Left colon (tissue), 2 donors: ENCODE data around the gene PGBD2. TPM values are rescaled to one million over a fixed set of nuclear protein-coding genes. Genes with fewer than 3 reads are reported as not detected.
A peak's percentile ranks its signal among the peaks of the same experiment; 100 is the strongest.
"Not testable (repeated sequence)": the region's sequence is repeated elsewhere in the genome, so short reads cannot be mapped to it uniquely, and the experiment has no call there.

Experiments used
- ATAC-seq: fragments of 200-7000 bp; cut with Tn5 transposase; one replicate; pipeline ENCODE4 v1.9.1; 2020; ENCODE audit warnings: mild to moderate bottlenecking, moderate library complexity
- DNase-seq, 2 donors: peaks; one replicate each; pipeline ENCODE4 v3.0.0-alpha.2; 2020
- intact Hi-C, 2 donors: fragments of 100-400 bp; cut with DNase I in 1 of 2; cut with micrococcal nuclease in 1 of 2; formaldehyde crosslinking; loops; one replicate each; pipeline versions ENCODE4 v1.11.2 to v1.14.0; 2022; cut with DNase I, micrococcal nuclease
- total RNA-seq, 2 donors: library from RNA; stranded (reverse); fragmentation: NEBNext Ultra II Directional; extraction: Animal tissue kit (Norgen Biotek cat#: 25700); gene quantifications; one replicate each; pipeline ENCODE4 v1.2.1, GENCODE V29; 2021
- donor health status: DM: no; HTN: no; CAD: no.
- donor health status: DM: yes; HTN: yes; CAD: no.

Gene PGBD2
- total RNA-seq, 2 donors from 2014 or later = 7.5 to 9.2 TPM

DNA sequence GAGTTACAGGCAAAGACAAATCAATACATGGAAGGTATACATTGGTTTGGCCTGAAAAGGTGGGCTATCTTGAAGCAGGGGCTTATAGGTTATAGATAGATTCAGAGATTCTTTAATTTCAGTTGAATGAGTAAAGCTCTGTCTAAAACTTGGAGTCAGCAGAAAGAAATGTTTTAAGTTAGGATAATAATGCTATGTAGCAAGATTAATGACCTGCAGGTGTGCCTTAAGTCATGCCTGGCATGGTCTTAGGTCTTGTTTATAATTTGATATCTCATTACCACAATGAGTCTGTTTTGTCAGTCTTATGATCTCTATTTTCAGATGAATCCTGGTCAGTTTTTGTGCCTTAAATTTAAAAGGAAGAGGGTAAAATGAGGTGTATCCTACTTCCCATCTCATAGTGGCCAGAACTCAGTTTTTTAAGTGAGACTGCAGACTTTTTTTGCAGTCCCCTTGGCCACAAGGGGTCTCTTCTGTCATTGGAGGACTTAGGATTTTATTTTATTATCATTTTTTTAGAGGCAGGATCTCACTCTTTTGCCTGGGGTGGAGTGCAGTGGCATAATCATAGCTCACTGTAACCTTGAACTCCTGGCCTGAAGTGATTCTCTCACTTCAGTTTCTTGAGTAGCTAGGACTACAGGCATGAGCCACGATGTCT, 21.3 kb upstream of the PGBD2 start:
- no peak for ATAC-seq
- intact Hi-C loops = no loop called here
- no peak for DNase-seq

DNA sequence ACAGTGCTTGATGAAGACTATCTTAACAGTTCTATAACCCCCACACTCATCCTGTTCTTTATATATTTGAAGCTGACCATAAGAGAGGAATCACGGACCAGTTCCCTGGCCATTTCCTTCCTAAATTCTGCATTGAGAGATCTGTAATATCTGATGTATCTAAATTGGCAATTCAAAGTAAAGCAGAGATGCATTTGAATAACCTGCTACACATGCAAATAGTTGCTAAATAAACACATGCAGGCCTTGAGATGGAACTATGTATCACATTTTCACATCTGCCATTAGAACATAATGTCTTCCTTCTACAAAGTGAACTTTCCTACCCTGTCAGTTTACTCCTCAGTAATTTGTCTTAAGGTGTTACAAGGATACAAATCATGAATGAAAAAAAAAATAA, 20.4 kb upstream of the PGBD2 start:
- DNase-seq (no peak), ATAC-seq (no peak)
- intact Hi-C loops = no loop called here

DNA sequence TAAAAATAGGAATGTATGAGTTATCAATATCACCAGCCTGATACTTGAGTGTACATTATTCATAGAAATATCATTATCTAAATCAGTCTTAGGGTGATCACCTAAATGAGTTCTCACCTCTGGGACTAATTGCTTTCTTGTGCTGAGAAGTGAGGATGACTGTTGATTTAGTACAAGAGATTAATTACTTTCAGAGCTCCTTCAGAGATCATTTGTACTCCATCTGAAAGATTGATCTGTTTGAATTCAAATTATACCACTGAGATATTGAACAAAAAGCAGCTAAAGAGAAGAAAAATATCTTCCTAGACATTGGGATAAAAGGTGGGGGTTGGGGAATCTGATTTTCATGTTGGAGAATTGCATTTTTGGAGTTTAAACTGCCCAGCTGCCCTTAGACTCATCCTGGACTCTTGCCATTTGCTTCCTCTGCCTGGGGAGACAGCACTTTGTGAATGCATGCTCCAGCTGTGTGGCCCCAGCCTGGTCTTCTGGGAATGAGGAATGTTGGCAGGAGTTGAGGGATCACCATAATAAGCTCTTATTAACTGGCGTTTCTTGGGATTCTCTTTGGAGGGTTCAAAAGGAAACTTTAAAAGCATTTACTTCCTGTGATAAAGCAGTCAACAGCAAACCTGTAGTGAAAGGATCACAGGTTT, 19.7 kb upstream of the PGBD2 start:
- ATAC-seq = no peak
- intact Hi-C loops = no loop called here
- no peak for DNase-seq

DNA sequence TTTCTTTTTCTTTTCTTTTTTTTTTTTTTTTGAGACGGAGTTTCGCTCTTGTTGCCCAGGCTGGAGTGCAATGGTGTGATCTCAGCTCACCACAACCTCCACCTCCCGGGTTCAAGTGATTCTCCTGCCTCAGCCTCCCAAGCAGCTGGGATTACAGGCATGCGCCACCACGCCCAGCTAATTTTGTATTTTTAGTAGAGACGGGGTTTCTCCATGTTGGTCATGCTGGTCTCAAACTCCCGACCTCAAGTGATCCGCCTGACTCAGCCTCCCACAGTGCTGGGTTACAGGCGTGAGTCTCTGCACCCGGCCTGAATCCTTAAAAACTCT, 16.2 kb upstream of the PGBD2 start:
- ATAC-seq, intact Hi-C loops, DNase-seq: not testable (repeated sequence)

DNA sequence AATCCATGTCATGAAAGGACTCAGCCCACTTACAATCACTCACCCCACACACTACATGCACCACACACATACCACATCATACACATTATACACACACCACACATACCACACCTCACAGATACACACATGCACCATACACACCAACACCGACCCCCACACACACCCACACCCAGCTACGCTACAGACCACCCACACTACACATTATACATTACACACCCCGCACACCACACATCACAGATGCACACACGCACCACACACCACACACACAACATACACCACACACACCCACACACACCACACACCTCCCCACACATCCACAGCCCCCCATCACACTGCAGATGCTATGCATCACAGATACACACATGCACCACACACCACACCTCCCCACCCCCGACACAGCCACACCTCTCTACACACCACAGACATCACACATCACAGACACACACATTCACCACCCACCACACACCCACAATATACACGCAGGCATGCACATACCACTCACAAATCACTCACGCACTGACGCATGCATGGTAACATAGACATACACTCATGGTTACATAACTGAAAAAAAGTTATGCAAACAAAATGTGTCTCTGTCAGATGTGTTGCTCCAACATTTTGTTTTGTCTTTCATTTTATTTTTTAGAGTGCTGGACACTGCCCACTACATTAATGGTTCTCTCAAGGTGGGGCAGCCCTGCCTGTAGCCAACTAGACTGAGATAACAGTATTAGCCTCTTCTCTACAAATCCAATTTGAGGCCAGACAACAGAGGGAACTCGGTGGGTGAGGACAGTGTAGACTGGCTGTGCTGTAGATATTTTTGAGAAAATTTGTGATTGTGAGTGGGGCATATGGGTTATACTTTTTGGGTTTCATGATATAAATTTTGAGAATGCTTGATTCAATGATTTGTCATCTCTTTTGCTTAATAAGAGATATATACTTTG, 15.2 kb upstream of the PGBD2 start:
- intact Hi-C loops = no loop called here
- no peak for DNase-seq
- no peak for ATAC-seq

DNA sequence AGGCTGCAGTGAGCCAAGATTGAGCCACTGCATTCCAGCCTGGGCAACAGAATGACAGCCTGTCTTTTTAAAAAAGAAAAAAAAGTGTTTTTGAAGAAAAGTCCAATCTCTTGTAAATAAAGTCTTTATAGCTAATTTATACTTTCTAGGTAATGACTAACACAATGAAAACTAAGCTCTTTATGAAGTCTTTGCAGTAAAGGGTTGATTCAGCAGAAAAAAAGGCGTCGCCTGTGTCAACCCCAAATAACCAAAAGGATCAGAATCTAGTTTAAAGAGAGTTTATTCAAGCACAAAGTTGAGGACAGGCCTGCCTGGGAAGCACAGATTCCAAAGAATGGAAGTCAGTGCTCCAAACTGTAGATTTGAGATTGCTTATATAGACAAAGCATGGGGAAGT, 14.3 kb upstream of the PGBD2 start:
- no peak for ATAC-seq
- DNase-seq = no peak
- intact Hi-C loops = no loop called here

DNA sequence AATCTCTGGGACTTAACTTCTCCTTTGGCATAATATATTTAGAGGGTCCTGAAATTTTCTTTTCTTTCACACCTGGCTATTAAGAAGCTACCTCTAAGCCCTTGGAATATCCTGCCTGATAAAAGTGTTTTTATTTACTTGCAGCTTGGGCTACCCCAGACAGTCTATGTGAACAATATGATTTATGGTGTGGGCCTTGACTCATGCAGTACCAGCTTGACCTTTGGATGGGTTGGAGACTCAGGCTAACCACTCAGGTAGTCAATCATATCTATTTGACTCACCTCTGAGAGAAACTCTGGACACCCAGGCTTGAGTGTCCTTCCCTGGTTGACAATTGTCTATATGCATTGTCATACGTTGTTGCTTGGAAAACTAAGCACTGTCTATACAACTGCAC, 13.4 kb upstream of the PGBD2 start:
- ATAC-seq (peak; percentile 85), DNase-seq (no peak)
- intact Hi-C loops = no loop called here

DNA sequence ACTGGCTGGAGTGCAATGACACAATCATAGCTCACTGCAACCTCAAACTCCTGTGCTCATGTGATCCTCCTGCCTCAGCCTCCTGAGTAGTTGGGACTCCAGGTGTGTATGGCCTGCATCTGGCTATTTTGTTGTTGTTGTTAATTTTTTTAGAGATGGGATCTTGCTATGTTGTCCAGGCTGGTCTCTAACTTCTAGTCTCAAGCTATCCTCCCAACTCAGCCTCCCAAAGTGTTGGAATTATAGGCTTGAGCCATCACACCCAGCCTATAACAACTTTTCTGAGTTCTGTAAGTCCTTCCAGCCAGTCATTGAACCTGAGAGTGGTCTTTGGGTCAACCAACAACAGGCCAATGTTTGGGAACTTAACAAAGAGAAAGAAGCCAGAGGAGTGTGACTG, 11.2 kb upstream of the PGBD2 start:
- ATAC-seq = no peak

DNA sequence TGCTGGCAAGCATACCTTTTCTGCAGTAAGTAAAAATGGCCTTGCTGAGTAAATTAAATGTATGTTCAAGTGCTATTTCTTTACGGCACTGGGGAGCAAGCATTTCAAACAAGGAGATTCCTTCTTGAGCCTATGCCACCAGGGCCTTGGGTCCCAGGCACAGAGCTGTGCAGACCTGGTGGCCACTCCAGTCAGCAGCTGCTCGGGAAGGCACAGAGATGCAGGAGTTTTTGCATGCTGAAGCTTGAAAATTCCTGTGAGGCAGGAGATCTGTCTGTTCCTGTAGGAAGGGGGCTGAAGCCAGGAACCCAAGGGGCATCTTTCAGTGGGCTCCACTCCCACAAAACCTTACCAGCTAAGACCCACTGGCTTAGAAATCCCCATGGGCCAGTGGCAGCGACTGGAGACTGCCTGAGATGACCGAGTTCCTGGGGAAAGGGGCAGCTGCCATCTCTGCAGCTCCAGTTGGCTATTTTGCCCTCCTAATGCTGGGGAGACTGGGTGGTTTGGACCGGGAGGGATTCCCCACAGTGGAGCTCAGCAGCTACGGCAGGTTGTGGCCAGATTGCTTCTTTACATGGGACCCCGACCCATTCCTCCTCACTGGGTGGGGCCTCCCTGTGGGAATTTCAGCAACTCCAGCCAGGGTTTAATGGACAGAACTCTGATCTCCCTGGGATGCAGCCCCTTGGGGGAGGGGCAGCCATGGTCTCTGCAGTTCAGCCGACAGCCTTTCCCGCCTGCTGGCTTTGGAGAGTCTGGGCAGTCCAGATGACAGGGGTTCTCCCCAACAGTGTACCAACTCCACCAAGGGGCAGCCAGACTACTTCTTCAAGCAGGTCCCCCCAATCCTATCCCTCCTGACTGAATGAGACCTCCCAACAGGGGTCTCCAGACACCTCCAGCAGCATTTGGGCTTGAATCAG, 8.4 kb upstream of the PGBD2 start:
- intact Hi-C loops = no loop called here
- no peak for ATAC-seq

More for the DNA sequence above, 11.2 kb upstream of the PGBD2 start:
- no peak for DNase-seq
- intact Hi-C loops = no loop called here

DNA sequence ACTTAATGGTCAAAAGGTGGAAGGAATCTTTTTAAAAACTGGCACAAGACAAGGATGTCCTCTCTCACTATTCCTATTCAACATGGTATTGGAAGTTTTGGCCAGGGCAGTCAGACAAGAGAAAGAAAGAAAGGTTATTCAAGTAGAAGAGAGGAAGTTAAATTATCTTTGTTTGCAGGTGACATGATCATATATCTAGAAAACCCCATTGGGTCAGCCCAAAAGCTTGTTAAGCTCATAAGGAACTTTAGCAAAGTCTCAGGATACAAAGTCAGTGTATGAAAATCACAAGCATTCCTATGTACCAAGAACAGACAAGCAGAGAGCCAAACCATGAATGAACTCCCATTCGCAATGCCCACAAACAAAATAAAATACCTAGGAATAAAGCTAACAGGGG, 5.4 kb upstream of the PGBD2 start:
- DNase-seq (no peak), ATAC-seq (no peak)
- intact Hi-C loops = no loop called here

More for the DNA sequence above, 8.4 kb upstream of the PGBD2 start:
- DNase-seq = no peak

DNA sequence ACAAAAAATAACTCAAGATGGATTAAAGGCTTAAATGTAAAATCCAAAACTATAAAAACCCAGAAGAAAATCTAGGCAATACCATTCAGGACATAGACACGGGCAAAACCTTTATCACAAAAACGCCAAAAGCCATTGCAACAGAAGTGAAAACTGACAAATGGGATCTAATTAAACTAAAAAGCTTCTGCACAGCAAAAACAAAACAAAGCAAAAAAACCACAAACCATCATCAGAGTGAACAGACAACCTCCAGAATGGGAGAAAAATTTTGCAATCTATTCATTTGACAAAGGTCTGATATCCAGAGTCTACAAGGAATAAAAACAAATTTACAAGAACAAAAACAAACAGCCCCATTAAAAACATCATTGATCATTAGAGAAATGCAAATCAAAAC, 4.5 kb upstream of the PGBD2 start:
- intact Hi-C loops = no loop called here
- ATAC-seq (no peak), DNase-seq (no peak)

DNA sequence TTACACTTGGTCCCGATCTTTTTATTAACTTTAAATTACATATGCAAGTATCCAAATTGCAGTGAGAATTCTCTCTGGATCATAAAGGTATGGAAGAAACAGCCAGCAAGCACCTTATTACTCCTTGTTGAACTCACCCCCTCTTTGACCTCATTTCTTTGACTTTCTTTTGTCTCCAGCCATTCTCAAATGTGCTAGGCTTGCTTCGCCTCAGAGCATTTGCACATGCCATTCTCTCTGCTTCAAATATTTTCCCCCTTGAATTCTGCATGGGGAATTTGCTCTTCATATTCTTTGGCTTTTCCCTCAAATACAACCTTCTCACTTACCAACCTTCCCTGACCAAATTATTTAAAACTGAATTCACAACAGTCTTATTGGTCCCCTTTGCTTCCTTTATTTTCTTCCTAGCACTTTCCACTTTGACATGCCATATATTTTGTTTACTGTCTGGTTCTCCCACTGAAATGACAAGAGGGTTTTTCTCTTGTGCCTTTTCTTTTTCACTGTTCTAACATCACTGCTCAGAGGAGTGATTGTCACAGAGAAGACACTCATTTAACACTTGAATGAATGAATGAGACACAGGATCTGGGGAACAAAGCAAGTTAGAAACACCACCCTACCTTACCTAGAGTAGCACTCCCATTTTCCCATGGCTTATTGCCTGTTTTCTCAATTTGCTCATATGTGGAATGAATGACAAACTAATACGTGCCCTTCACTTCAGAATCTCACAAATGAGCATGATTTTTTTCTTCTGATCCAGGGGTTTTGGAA, 1.4 kb upstream of the PGBD2 start:
- no peak for DNase-seq
- ATAC-seq = no peak
- intact Hi-C loops = no loop called here

DNA sequence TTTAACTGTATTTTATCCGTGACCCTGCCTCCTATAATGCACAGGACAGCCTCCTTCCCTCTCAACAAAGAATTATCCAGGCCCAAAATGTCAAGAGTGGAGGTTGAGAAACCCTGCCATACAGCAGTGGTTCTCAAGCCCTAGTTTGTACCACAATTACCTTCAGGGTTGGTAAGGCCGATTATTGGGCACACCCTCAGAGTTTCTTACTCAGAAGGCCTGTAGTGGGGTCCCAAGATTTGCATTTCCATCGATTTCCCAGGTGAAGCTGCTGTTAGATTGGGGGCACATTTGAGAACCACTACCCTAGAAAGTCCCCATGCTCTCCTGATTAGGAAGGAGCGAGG, 400 bp upstream of the PGBD2 start:
- ATAC-seq = no peak
- intact Hi-C loops = no loop called here

DNA sequence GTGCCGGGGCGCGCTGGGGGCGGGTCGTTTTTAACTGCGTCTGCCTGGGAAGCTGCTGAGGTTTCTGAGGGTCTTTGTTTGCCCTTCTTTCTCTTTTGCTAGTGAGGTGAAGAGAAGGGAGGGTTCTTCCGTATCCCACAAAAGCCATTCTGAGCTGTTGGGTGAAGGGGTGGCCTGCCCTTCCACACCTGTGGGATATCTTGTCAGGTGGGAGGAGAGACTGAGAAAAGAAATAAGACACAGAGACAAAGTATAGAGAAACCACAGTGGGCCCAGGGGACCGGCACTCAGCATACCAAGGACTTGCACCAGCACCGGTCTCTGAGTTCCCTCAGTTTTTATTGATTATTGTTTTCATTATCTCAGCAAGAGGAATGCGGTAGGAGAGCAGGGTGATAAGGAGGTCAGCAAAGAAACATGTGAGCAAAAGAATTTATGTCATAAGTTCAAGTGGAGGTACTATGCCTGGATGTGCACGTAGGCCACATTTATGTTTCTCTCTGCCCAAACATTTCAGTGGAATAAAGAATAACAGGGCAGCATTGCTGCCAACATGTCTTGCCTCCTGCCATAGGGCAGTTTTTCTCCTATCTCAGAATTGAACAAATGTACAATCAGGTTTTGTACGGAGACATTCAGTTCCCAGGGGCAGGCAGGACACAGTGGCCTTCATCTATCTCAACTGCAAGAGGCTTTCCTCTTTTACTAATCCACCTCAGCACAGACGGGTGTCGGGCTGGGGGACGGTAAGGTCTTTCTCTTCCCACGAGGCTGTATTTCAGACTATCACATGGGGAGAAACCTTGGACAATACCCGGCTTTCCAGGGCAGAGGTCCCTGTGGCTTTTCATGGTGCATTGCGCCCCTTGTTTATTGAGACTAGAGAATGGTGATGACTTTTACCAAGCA, 972 bp downstream of the PGBD2 start:
- peak; percentile 5 for ATAC-seq
- intact Hi-C loops = no loop called here
- DNase-seq = peak in 1 of 2 donors; percentile 12

More for the DNA sequence above, 400 bp upstream of the PGBD2 start:
- no peak for DNase-seq

DNA sequence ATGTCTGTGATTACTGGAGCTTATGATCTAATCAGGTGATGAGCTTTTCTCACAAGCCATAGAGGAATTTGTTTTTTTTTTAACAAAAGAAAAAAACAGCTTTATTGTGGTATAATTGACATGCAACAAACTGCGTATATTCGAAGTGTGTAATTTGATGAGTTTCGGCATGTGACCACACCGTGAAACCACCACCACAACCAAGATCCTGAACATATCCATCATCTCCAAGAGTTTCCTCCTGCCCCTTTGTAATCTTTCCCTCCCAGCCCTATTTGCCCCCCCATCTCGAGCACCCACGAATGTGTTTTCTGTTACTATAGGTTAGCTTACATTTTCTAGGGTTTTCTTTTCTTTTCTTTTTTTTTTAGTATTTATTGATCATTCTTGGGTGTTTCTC, 4.7 kb downstream of the PGBD2 start:
- no peak for ATAC-seq
- no peak for DNase-seq
- intact Hi-C loops = no loop called here

DNA sequence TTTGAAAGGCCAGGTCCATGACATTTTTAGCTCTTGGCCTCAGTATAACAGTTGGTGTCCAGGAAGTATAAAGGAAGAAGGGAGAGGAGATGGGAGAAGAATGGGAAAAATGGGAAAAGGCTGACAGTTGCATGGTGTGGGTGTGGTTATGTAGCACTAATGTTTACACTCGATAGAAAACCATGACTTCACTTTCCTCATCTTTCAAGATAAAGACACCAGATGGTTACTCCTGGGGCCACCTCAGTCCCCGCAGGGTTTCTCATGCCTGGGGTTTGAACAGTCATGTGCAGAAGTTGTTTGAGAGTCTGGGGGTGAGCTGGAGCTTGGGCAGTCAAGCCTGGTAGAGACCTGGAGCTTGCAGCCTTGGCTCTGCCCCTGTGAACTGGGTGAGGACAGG, 7.9 kb downstream of the PGBD2 start:
- ATAC-seq = no peak
- no peak for DNase-seq
- intact Hi-C loops = no loop called here

DNA sequence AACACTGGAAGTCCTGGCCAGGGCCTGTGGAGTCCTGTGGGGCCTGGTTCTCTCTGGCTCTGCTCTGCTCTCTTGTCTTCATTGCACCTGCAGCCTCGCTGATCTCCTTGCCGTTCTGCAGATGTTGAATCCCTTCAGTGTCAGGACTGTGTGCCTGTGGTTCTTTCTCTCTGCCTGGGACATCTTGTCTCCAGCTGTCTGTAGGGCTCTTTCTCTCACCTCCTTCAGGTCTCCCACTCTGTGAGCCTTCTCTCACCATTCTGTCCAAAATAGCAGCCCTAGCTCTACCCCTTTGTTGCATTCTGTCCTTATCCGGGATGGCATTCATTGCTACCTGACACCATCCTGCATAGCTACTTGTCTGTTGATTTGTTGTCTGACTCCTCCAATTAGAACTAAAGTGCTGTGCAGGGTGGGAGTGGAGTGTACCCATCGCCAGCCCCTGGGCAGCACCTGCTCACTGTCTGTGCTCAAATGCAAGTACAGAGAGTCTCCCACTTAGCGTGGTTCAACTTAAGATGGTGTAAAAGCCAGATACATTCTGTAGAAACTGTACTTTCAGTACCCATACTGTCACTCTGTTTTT, 8.9 kb downstream of the PGBD2 start:
- intact Hi-C loops = no loop called here
- ATAC-seq = no peak
- DNase-seq = no peak
